ENCODE data around the gene LENG8.

The LENG8 gene

DNA sequence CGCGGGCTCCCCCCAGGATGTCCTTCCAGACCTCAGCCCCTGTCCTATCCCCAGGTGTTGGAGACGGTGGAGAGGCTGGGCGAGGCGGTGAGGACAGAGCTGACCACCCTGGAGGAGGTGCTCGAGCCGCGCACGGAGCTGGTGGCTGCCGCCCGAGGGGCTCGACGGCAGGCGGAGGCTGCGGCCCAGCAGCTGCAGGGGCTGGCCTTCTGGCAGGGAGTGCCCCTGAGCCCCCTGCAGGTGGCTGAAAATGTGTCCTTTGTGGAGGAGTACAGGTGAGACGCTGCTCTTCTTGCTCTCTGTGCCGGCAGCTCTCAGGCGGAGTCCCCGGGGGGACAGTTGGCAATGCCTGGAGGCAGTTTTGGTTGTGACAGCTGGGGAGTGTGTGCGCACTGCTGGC lies 26.9 kb upstream of the LENG8 start:
- no peak for DNase-seq (ENCODE audit: low read depth in 3 of 3)

GRCh38 chr19:54424201-54424600 lies 24.8 kb upstream of the LENG8 start:
- no peak for DNase-seq (ENCODE audit: low read depth in 3 of 3)

GRCh38 chr19:54424660-54425381 lies 24.2 kb upstream of the LENG8 start:
- no peak for DNase-seq (ENCODE audit: low read depth in 3 of 3)

DNA sequence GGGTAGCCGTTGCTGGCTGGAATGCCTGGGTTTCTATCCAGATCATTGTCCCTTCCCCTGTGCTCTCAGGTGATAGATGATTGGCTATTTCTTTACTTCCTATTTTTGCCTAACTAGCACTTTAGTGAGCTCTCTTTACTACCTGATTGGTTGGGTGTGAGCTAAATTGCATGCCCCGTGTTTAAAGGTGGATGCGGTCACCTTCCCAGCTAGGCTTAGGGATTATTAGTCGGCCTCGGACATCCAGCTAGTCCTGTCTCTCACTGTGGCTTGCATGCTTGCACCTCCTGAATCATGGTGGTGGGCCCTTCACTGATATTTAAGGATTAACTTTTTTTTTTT lies 23.6 kb upstream of the LENG8 start:
- no peak for DNase-seq (ENCODE audit: low read depth in 3 of 3)

DNA sequence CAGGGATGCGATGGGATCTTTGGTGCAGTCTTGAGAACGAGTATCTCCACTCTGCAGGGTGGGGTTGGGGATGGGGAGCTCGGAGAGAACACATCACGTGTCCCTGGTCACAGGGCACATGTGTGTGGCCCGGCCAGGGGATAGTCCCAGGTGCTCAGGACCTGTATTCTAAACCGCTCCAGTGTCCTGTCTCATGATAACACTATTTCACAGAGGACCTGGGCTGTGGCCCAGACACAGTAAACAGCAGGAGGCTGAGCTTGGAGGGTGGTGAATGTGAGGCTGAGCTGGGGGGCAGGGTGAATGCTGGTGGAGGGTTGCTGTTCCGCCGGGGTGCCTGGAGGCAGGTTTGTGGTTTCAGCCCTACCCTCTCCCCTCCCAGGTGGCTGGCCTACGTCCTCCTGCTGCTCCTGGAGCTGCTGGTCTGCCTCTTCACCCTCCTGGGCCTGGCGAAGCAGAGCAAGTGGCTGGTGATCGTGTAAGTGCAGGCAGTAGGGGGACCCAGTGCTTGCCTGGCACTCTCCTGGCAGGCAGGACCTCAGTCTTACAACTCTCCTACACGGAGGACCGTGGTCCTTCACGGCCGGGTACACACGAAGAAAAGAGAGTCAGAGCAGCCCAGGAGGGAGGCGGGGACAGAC lies 22.6 kb upstream of the LENG8 start:
- no peak for DNase-seq (ENCODE audit: low read depth in 3 of 3)

GRCh38 chr19:54427586-54427985 lies 21.4 kb upstream of the LENG8 start:
- no peak for DNase-seq (ENCODE audit: low read depth in 3 of 3)

- DNase-seq (ENCODE audit: low read depth in 3 of 3), result no peak
Observed at GRCh38 chr19:54428323-54429175, 20.4 kb upstream of the LENG8 start.

DNA sequence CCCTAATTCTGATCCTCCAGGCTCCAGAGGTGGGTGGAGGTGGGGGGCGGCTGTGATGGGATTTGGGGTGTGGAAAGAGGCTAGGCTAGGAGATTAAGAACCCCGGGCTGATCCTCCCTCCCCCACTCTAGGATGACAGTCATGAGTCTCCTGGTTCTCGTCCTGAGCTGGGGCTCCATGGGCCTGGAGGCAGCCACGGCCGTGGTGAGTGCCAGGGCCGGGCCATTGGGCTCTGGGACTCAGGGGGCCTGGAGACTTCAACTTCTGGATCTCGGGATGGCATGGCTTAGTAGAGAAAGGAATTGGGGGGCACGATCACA lies 19.9 kb upstream of the LENG8 start:
- no peak for DNase-seq (ENCODE audit: low read depth in 3 of 3)

GRCh38 chr19:54429545-54430227 lies 19.3 kb upstream of the LENG8 start:
- DNase-seq (ENCODE audit: low read depth in 3 of 3), result no peak

DNA sequence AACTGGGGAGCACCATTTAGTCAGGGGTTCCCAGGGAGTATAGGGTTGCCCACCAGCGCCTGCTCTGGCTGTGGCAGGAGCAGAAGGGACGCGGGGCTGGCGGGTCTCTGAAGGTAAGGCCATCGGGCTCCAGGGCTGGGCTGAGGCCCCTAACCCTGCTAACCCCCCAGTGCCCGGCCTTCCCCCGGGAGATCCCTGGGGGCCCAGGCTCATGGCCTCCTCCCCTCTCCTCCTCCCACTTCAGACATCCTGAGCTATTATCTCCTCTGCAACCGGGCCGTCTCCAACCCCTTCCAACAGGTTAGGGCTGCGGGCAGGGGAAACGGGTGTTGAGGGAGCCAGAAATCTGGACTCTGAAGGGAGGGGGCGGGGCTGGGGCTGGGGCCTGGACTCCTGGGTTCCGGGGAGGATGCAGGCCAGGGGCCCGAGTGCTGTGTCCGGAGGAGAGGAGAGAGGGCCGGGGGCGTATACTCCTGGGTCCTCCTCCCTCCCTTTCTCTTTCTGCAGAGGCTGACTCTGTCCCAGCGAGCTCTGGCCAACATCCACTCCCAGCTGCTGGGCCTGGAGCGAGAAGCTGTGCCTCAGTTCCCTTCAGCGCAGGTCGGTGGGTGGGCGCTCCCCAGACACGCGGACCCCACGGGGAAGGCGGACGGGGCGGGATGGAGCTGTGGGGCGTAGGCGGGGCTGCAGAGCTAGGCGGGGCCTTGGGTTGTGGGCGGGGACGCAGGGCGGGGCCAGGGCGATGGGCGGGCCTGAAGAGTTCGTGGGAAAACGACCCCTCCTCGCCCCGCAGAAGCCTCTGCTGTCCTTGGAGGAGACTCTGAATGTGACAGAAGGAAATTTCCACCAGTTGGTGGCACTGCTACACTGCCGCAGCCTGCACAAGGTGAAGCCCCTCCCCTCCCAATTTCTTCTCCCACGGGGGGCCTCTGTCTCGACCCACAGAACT lies 18.4 kb upstream of the LENG8 start:
- DNase-seq (ENCODE audit: low read depth in 3 of 3), result peak in 2 of 3 experiments; percentile 38 to 51

DNA sequence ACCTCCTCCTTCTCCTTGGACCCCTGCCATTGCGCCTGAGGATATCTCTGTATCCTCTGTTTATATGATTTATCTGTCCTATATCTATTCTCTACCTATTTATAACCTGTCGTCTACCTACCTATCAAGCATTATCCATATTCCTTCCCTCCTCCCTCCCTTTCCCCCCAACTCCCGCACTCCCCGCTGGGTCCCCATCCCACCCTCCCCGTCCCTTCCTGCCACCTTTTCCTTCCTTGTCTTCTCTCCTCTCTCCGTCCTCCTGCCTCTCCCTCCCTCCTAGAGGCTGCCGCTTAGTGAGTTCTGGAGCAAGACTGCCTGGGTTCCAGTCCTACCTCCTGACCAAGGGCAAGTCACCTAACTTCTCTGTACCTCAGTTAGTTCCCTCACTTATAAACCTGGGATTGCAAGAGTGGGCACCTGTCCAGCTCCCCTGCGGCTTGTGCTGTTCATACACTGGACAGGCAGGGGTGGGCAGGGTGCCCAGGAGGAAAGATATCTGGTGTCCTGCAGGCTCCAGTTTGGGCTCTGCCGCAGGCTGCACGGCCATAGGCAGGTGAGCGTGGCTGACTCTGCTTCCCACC lies 17.7 kb upstream of the LENG8 start:
- no peak for DNase-seq (ENCODE audit: low read depth in 3 of 3)

DNA sequence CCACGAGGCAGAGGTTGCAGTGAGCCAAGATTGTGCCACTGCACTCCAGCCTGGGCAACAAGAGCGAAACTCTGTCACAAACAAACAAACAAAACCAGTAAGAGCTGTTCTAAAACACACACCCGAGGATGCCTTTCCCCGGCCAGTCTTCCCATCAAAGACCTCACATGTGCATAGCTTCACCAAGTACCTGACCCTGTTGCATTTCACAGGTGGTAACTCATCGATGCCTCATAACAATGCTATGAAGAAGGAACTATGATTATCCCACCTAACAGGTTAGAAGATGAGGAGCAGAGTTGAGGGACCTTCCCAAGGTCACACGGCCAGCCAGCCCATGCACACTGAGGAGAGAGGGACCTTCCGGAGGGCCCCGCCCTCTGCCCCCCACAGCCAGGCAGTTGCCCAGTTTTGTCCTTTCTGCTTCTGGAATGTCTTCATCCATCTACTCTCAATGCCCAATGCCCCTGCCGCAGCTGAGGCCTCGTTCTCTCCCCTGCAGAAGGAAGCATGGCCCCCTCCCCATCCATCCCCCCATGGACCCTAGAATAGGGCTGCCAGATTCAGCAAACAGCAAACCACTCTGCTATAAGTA lies 16.8 kb upstream of the LENG8 start:
- DNase-seq (ENCODE audit: low read depth in 3 of 3), result no peak

GRCh38 chr19:54433697-54434096 lies 15.3 kb upstream of the LENG8 start:
- DNase-seq (ENCODE audit: low read depth in 3 of 3), result no peak

DNA sequence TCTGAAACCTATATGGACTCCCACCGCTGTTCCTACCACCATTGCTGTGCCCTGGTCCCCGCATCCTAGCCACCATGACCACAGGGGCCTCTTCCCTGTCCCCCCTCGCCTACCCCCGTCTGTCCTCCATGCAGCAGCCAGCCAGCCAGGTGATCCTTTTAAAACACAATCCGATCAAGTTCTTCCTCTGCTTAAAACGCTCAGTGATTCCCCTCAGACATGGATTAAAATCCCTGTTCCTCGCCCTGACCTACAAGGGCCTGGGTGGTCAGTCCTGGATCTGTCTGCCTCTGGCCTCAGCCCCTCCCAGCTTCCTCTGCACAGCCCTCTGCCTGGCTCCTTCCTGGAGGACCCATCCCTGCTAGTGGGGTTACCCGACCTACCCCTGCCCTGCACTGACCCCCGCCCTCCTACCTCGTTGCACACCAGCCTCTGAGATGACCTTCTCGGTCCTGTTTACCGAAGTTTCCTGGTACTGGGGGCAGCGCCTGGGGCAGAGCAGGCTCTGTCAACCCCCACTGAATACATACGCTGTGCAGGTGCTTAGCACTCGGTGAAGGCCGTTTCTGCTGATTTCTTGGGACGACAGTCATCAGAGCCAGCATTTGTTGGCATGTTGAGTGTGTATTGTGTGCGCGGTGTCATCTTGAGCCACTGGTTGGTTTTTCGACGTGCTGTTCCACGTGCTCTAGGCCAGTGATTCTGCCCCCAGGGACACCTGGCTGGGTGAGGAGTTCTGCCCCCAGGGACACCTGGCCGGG lies 14.7 kb upstream of the LENG8 start:
- no peak for DNase-seq (ENCODE audit: low read depth in 3 of 3)

DNA sequence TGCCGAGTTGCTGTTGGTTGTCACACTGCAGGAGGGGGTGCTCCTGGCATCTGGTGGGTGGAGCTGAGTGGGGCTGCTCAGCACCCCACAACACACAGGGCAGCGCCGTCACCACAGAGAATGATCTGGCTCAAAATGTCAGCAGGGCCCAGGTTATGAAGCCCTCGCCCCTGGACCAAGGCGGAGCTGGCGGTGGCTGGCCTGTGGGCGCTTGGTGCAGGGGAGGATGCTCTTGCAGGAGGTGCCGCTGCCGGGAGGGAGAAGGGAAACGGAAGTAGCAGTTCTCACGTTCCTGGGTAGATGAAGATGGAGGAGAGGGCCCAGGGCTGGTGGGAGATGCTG lies 14.2 kb upstream of the LENG8 start:
- DNase-seq (ENCODE audit: low read depth in 3 of 3), result no peak

- DNase-seq (ENCODE audit: low read depth in 3 of 3), result no peak
Observed at GRCh38 chr19:54435551-54436016, 13.4 kb upstream of the LENG8 start.

GRCh38 chr19:54436031-54436523 lies 12.9 kb upstream of the LENG8 start:
- no peak for DNase-seq (ENCODE audit: low read depth in 3 of 3)

GRCh38 chr19:54436628-54437252 lies 12.3 kb upstream of the LENG8 start:
- no peak for DNase-seq (ENCODE audit: low read depth in 3 of 3)

Measured in stimulated activated CD4-positive, alpha-beta T cell treated with anti-CD3 and anti-CD28 coated beads, TNF-alpha, amount 100 ng/mL, for 24 hours (primary cell).